Lower leg skin (tissue), 4 donors: Measurements from ENCODE around the gene ITPRID1. TPM values are rescaled to one million over a fixed set of nuclear protein-coding genes. Genes with fewer than 3 reads are reported as not detected.

ENCODE experiments used
- DNase-seq, 2 donors: peaks; one replicate each; pipeline ENCODE4 v3.0.0-alpha.2; 2019; ENCODE audit warnings: low spot score in 2 of 2
- H3K4me3 ChIP-seq: fragments of 200-600 bp; sonication (generic); 2 replicates; pipeline ENCODE4 v1.5.1; 2017; ENCODE audit warnings: mild to moderate bottlenecking, low read depth; ENCODE audit not compliant: poor library complexity, severe bottlenecking
- POLR2A ChIP-seq, 2 donors: fragments of 450-650 bp; IDR thresholded peaks; one replicate each; pipeline ENCODE4 v1.6.1; 2016 to 2017; ENCODE audit warnings: antibody characterized with exemption in 2 of 2, mild to moderate bottlenecking in 1 of 2, moderate library complexity in 1 of 2
- WGBS, 2 donors: methylation state at CpG; one replicate each; pipeline ENCODE4 v1.1.5; 2018; 5-methylcytosine and 5-hydroxymethylcytosine counted together
- intact Hi-C: fragments of 100-400 bp; cut with DNase I; formaldehyde crosslinking; loops from one replicate; pipeline ENCODE4 v1.15.0; 2023; ENCODE audit warnings: low total_unique reads
- total RNA-seq, 4 donors: library from RNA; depleted of rRNA; stranded (reverse); fragments of >200 nt; gene quantifications; one replicate each; pipeline ENCODE4 v1.1.0, GENCODE V29; 2016
- TF ChIP-seq, protein P1 (sequence below), 3 donors: fragments of 450-650 bp; IDR thresholded peaks; one replicate each; pipeline ENCODE4 v1.5.1; 2016; ENCODE audit warnings: antibody characterized with exemption in 3 of 3, mild to moderate bottlenecking in 3 of 3, moderate library complexity in 2 of 3

ITPRID1 gene
- total RNA-seq, 4 donors from 2014 or later: 0.63 to 17.4 (median 9.6) TPM

DNA sequence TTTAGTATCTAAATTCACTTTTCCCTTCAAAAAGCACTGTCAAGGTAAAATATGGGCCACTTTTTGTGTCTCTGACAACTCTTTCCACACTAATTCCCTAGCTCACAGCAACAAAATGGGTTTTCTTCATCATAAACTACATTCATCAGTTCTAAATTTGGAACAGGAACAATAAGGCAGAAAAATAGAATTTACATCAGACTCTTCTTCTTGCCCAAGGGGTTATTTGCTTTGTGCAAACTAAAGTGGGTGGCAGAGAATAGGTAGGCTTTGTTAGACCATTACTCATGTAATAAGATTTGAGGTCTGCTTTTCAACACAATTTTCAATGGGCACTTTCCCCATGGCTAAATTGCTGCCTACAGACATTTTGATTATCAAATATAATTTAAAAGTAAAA is 155.6 kb downstream of the ITPRID1 start:
- no peak for TF ChIP-seq POLR2A (IDR thresholded peaks at IDR 0.05)
- TF ChIP-seq, protein P1, sequence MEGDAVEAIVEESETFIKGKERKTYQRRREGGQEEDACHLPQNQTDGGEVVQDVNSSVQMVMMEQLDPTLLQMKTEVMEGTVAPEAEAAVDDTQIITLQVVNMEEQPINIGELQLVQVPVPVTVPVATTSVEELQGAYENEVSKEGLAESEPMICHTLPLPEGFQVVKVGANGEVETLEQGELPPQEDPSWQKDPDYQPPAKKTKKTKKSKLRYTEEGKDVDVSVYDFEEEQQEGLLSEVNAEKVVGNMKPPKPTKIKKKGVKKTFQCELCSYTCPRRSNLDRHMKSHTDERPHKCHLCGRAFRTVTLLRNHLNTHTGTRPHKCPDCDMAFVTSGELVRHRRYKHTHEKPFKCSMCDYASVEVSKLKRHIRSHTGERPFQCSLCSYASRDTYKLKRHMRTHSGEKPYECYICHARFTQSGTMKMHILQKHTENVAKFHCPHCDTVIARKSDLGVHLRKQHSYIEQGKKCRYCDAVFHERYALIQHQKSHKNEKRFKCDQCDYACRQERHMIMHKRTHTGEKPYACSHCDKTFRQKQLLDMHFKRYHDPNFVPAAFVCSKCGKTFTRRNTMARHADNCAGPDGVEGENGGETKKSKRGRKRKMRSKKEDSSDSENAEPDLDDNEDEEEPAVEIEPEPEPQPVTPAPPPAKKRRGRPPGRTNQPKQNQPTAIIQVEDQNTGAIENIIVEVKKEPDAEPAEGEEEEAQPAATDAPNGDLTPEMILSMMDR (IDR thresholded peaks at IDR 0.05): no peak
- intact Hi-C loops: no loop called here
- no peak for DNase-seq

DNA sequence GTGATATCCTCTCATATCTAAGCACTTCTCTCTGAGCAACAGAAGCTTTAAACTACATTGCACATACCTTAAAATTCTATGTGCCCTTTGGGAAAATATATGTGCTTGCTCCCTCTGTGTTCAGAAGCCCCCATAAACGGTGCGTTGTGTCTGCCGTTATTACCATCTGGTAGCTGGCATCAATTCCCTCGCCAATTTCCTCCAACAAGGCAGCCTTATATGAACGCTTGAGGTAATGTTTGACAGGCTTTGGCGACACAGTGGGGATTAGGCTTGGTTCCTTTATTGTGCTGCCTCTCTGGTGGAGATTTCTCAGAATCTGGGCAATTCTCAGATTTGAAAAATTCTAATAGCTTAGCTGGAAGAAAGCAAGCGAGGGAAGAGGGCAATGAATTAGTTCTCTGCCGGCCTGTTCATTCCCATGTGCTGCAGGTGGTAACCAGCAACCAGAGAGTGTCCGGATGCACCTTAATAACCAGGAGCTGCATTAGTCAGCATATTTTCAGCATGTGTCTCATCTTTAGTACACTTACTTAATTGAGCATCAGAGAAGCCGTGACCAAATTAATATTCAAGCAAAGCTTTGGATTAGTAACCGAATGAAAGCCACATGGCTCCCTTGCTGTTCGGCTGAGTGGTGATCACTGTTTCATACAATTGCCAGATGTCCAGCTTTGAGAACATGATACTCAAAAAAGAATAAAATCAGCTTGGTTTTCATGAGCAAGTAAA is 165.8 kb downstream of the ITPRID1 start:
- intact Hi-C loops: no loop called here
- TF ChIP-seq, protein P1 (IDR thresholded peaks at IDR 0.05): no peak
- no peak for TF ChIP-seq POLR2A (IDR thresholded peaks at IDR 0.05)
- no peak for DNase-seq
- WGBS, 2 donors: 66 to 73% methylated on average over 12 of the region's 12 CpGs
- H3K4me3 ChIP-seq: no peak overlapping the region

More for the DNA sequence above, 155.6 kb downstream of the ITPRID1 start:
- H3K4me3 ChIP-seq: no peak overlapping the region

DNA sequence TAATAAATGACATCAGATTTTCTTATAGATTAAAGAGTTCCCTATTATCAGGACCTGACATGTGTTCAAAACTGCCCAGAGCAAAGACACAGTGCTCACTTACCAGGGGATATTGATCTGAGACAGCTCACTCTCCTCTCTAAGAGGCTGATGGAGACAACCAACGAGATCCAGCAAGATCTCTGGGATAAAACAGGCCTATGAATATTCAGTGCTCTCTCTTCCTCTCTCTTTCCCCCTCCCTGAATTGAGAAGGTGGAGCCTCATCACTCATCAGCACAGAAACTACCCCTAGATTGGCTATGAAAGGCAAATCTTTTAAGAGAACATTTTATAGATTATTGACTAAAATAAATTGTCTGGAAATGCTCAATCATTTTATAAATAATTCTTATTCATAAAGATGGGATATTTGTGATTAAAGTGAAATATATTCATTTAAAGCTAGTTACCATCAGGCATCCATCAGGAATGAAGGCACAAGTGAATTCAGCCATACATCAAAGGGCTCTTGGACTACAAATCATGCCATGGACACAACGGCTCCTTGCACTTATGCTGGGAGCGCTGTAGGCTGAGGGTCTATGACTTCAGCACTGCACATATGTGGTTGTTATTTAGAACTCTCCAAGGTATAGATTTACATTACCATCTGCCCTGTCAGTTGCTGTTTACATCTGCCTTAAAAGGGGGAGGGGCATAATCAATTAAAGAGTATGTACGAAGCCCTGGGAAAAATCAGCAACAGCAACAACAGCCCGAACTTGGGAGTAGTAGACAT is 169.7 kb downstream of the ITPRID1 start:
- 41 to 44% methylated on average over 5 of the region's 5 CpGs for WGBS, 2 donors
- H3K4me3 ChIP-seq: no peak overlapping the region
- intact Hi-C loops: no loop called here
- TF ChIP-seq, protein P1 (IDR thresholded peaks at IDR 0.05): no peak
- no peak for TF ChIP-seq POLR2A (IDR thresholded peaks at IDR 0.05)
- no peak for DNase-seq

DNA sequence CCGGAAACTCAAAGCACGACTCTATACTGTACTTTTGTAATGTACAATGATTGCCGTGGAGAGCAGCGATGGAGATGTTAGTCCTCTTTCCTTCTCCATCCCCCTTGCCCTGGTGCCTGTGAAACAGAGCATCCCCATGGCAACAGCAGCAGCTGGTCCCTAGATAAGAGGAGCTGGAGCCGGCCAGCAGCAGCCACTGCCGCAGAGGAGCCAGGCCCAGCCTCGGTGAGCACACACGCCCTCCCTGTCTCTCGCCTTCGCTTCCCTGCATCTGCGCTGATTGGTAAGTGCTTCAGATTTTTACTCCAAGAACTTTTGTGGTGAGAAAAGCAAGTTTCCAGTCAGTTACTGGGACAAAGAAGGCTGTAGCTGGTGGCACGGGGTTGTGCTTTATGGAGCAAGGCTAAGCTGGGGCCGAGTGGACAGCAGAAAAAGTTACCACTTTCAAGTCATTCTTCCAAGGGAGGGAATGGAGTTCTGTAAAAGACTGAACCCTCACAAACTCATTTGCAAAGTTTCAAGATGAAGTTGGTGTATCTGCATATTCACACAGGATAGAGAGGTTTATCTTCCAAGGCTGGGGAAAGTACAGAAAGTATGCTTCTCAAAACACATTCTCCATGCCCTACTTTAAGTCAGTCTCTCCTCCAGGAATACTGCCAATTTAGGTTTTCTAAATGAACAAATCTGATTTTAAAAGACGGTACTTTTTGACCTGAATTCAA is 173.3 kb downstream of the ITPRID1 start, which contains the start of gene PPP1R17:
PPP1R17 (plus strand) TSS at position 192 of the 725 bp plus-strand sequence. CDS start 5,227 bp downstream, outside the sequence.
- TF ChIP-seq, protein P1 (IDR thresholded peaks at IDR 0.05): no peak
- TF ChIP-seq POLR2A (IDR thresholded peaks at IDR 0.05): no peak
- intact Hi-C loops: no loop called here

DNA sequence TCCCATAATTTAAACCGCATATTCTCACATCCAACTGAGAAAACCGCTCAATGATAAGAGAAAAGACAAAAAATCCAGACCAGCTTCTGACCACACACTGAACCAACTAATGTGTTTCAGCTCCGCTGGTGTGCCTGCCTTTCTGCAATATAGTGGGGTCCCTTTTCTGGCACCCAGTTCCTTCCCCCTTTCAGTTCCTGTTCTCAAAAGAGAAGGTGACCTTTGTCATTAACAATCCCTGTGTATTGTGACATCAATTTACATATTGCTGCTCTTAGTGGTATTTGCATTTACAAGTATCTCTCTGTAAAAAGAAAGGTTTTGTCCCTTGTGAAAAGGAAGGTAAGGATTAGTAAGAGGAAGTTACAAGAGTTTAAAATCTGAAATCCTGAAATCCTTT is 174.5 kb downstream of the ITPRID1 start:
- H3K4me3 ChIP-seq: no peak overlapping the region
- 66 to 73% methylated on average over 3 of the region's 3 CpGs for WGBS, 2 donors
- TF ChIP-seq, protein P1 (IDR thresholded peaks at IDR 0.05): no peak
- TF ChIP-seq POLR2A (IDR thresholded peaks at IDR 0.05): no peak
- no peak for DNase-seq
- intact Hi-C loops: no loop called here

More for the DNA sequence above, 173.3 kb downstream of the ITPRID1 start, which contains the start of gene PPP1R17:
- no peak within 1 kb of the TSS for H3K4me3 ChIP-seq
- WGBS, 2 donors: 54 to 64% methylated on average over 14 of the region's 14 CpGs
- no peak for DNase-seq
